Liver (tissue), 3 donors: Measurements from ENCODE around the gene SH2D5.

ENCODE experiments used
- HNF4G ChIP-seq: IDR thresholded peaks from 2 replicates; pipeline ENCODE4 v1.6.1; 2016; ENCODE audit warnings: antibody characterized with exemption
- NR2F2 ChIP-seq: IDR thresholded peaks from 2 replicates; pipeline ENCODE4 v1.6.1; 2016; ENCODE audit warnings: antibody characterized with exemption
- RAD21 ChIP-seq, 2 donors: IDR thresholded peaks; 2 replicates each; pipeline ENCODE4 v1.6.1; 2016; ENCODE audit warnings: antibody characterized with exemption in 2 of 2, mild to moderate bottlenecking in 2 of 2
- REST ChIP-seq: IDR thresholded peaks from 2 replicates; pipeline ENCODE4 v1.6.1; 2016; ENCODE audit warnings: antibody characterized with exemption, mild to moderate bottlenecking
- SP1 ChIP-seq: IDR thresholded peaks from 2 replicates; pipeline ENCODE4 v1.6.1; 2018; ENCODE audit warnings: antibody characterized with exemption, mild to moderate bottlenecking
- TAF1 ChIP-seq: conservative IDR thresholded peaks from 2 replicates; pipeline ENCODE4 v1.6.1; 2016; ENCODE audit warnings: antibody characterized with exemption, mild to moderate bottlenecking
- YY1 ChIP-seq: IDR thresholded peaks from 2 replicates; pipeline ENCODE4 v1.6.1; 2016; ENCODE audit warnings: antibody characterized with exemption, mild to moderate bottlenecking
- TF ChIP-seq, protein P1 (sequence below): fragments of 150-350 bp; IDR thresholded peaks from 2 replicates; pipeline ENCODE4 v1.5.1; 2017; ENCODE audit warnings: improper control_type of control experiment, low read depth, low read length; ENCODE audit not compliant: missing input control
- TF ChIP-seq, protein P2 (sequence below): IDR thresholded peaks from 2 replicates; pipeline ENCODE4 v1.6.1; 2016; ENCODE audit warnings: antibody characterized with exemption
- donor health status: healthy.
- donor health status: healthy.

GRCh38 chr1:20697563-20697962, 34.9 kb downstream of the SH2D5 start:
- TF ChIP-seq, protein P1, sequence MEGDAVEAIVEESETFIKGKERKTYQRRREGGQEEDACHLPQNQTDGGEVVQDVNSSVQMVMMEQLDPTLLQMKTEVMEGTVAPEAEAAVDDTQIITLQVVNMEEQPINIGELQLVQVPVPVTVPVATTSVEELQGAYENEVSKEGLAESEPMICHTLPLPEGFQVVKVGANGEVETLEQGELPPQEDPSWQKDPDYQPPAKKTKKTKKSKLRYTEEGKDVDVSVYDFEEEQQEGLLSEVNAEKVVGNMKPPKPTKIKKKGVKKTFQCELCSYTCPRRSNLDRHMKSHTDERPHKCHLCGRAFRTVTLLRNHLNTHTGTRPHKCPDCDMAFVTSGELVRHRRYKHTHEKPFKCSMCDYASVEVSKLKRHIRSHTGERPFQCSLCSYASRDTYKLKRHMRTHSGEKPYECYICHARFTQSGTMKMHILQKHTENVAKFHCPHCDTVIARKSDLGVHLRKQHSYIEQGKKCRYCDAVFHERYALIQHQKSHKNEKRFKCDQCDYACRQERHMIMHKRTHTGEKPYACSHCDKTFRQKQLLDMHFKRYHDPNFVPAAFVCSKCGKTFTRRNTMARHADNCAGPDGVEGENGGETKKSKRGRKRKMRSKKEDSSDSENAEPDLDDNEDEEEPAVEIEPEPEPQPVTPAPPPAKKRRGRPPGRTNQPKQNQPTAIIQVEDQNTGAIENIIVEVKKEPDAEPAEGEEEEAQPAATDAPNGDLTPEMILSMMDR, result no peak
- TF ChIP-seq RAD21 (IDR thresholded peaks at IDR 0.05) (no peak), TAF1 (no peak), HNF4G (no peak), YY1 (no peak), SP1 (no peak), NR2F2 (no peak), REST (no peak)
- TF ChIP-seq, protein P2, sequence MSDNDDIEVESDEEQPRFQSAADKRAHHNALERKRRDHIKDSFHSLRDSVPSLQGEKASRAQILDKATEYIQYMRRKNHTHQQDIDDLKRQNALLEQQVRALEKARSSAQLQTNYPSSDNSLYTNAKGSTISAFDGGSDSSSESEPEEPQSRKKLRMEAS, result no peak
